GM12878 (cell line): ENCODE measurements around the gene TOX2. TPM values are rescaled to one million over a fixed set of nuclear protein-coding genes. Genes with fewer than 3 reads are reported as not detected.

ENCODE experiments used
- ATAC-seq: fragments of 200-7000 bp; cut with Tn5 transposase; 3 replicates; pipeline ENCODE4 v1.9.1; 2020; ENCODE audit warnings: mild to moderate bottlenecking, moderate library complexity
- BruUV-seq: library from RNA; stranded (reverse); fragments of 400-500 nt; replicated peaks from 2 replicates; lab custom pipeline; 2021; lab: Mats Ljungman, UMichigan
- CTCF ChIA-PET: fragments of 300-600 bp; sonication (Branson Sonifier 250); formaldehyde crosslinking; extraction: SDS; loops from one replicate; lab custom pipeline; 2021; ENCODE audit warnings: inconsistent platforms; lab: Yijun Ruan, JAX
- POLR2A ChIA-PET: fragments of 350-600 bp; formaldehyde crosslinking; extraction: SDS; loops from one replicate; lab custom pipeline; 2021; ENCODE audit warnings: inconsistent platforms; lab: Charles Lee
- RAD21 ChIA-PET: fragments of 300-600 bp; sonication (Branson Sonifier 250); formaldehyde crosslinking; loops from one replicate; lab custom pipeline; 2023; ENCODE audit warnings: antibody characterized with exemption; ENCODE audit not compliant: unreplicated experiment; lab: Charles Lee
- SMC1A ChIA-PET: fragments of 300-600 bp; sonication (Branson Sonifier 250); formaldehyde crosslinking; loops from one replicate; lab custom pipeline; 2023; ENCODE audit not compliant: unreplicated experiment, uncharacterized antibody; lab: Charles Lee
- DNase-seq: peaks from one replicate; pipeline ENCODE4 v3.0.0-alpha.2; 2011; ENCODE audit warnings: low read depth, low spot score
- FAIRE-seq: peaks from 3 replicates; lab custom pipeline; 2011; peaks lifted over from hg19 to GRCh38; lab: Jason Lieb, UNC
- H2AFZ ChIP-seq: 2 replicates; pipeline ENCODE4 v1.6.0; 2011; ENCODE audit warnings: low read depth, low read length, control low read depth; ENCODE audit not compliant: control insufficient read depth
- H3K27ac ChIP-seq: 2 replicates; pipeline ENCODE4 v1.5.1; 2011; ENCODE audit warnings: control low read depth; ENCODE audit not compliant: control insufficient read depth, insufficient read depth
- H3K27me3 ChIP-seq, 2 experiments: replicated peaks in 1 of 2; 2 replicates each; pipeline versions ENCODE4 v1.6.0 to v1.6.1; 2011; ENCODE audit warnings: low read length in 1 of 2; ENCODE audit not compliant: control insufficient read depth in 2 of 2, insufficient read depth in 2 of 2
- H3K36me3 ChIP-seq, 2 experiments: 2 replicates each; pipeline ENCODE4 v1.5.1; 2011; ENCODE audit warnings: low read length in 1 of 2; ENCODE audit not compliant: control insufficient read depth in 2 of 2, insufficient read depth in 2 of 2
- H3K4me1 ChIP-seq: 2 replicates; pipeline ENCODE4 v1.6.1; 2011; ENCODE audit warnings: mild to moderate bottlenecking, low read length, moderate library complexity, mixed read lengths; ENCODE audit not compliant: control insufficient read depth, insufficient read depth
- H3K4me2 ChIP-seq: 2 replicates; pipeline ENCODE4 v1.6.0; 2011; ENCODE audit warnings: control low read depth; ENCODE audit not compliant: control insufficient read depth, insufficient read depth
- H3K4me3 ChIP-seq: fragments of 200-600 bp; sonication (generic); 2 replicates; pipeline ENCODE4 v1.5.1; 2016
- H3K79me2 ChIP-seq: 2 replicates; pipeline ENCODE4 v1.6.0; 2011; ENCODE audit warnings: low read length; ENCODE audit not compliant: control insufficient read depth, insufficient read depth
- H3K9ac ChIP-seq: 2 replicates; pipeline ENCODE4 v1.8.0; 2011; ENCODE audit warnings: low read length, control low read depth, mixed read lengths; ENCODE audit not compliant: control insufficient read depth, insufficient read depth
- H3K9me3 ChIP-seq: replicated peaks from 3 replicates; pipeline ENCODE4 v1.5.1; 2011; ENCODE audit warnings: mild to moderate bottlenecking, low read length; ENCODE audit not compliant: control insufficient read depth, insufficient read depth
- H4K20me1 ChIP-seq: 2 replicates; pipeline ENCODE4 v1.6.0; 2011; ENCODE audit not compliant: control insufficient read depth, insufficient read depth
- BHLHE40 ChIP-seq, 2 experiments: fragments of 450-650 bp in 1 of 2; IDR thresholded peaks; 2 replicates each; pipeline ENCODE4 v1.6.1; 2011 to 2017; ENCODE audit warnings: low read depth in 2 of 2, borderline replicate concordance in 1 of 2, improper control_type of control experiment in 1 of 2, low read length in 1 of 2, mild to moderate bottlenecking in 1 of 2
- CUX1 ChIP-seq: IDR thresholded peaks from 2 replicates; pipeline ENCODE4 v1.6.1; 2012; ENCODE audit warnings: improper control_type of control experiment, low read depth, low read length; ENCODE audit not compliant: insufficient replicate concordance
- DPF2 ChIP-seq: fragments of 450-650 bp; IDR thresholded peaks from 2 replicates; pipeline ENCODE4 v1.6.1; 2017; ENCODE audit warnings: mild to moderate bottlenecking
- ETV6 ChIP-seq, 2 experiments: fragments of 450-650 bp in 1 of 2; IDR thresholded peaks in 1 of 2; conservative IDR thresholded peaks in 1 of 2; 2 replicates each; pipeline ENCODE4 v1.6.1; 2014; ENCODE audit warnings: antibody characterized with exemption in 1 of 2, borderline replicate concordance in 1 of 2, low read depth in 1 of 2, mild to moderate bottlenecking in 1 of 2, moderate library complexity in 1 of 2
- FOS ChIP-seq: IDR thresholded peaks from 3 replicates; pipeline ENCODE4 v1.6.1; 2011; ENCODE audit warnings: borderline replicate concordance; ENCODE audit not compliant: insufficient read length; ENCODE audit errors: extremely low read depth
- HCFC1 ChIP-seq: fragments of 150-350 bp; IDR thresholded peaks from 2 replicates; pipeline ENCODE4 v1.6.1; 2014; ENCODE audit warnings: low read length
- HSF1 ChIP-seq: fragments of 150-350 bp; IDR thresholded peaks from 2 replicates; pipeline ENCODE4 v1.6.1; 2014; ENCODE audit warnings: mild to moderate bottlenecking, low read depth, low read length
- MYB ChIP-seq: fragments of 150-350 bp; IDR thresholded peaks from 2 replicates; pipeline ENCODE4 v1.6.1; 2014; ENCODE audit warnings: mild to moderate bottlenecking, low read depth, low read length, borderline replicate concordance
- NBN ChIP-seq: fragments of 450-650 bp; IDR thresholded peaks from 2 replicates; pipeline ENCODE4 v1.6.1; 2016
- NR2C2 ChIP-seq: IDR thresholded peaks from 2 replicates; pipeline ENCODE4 v1.6.1; 2011; ENCODE audit warnings: borderline replicate concordance, low read depth; ENCODE audit not compliant: control insufficient read depth, insufficient read length
- RAD51 ChIP-seq: fragments of 450-650 bp; IDR thresholded peaks from 2 replicates; pipeline ENCODE4 v1.6.1; 2016; ENCODE audit warnings: moderate library complexity, mild to moderate bottlenecking, inconsistent platforms
- RELA ChIP-seq: fragments of 450-650 bp; IDR thresholded peaks from 2 replicates; pipeline ENCODE4 v1.8.0; 2014; ENCODE audit warnings: borderline replicate concordance; ENCODE audit not compliant: partially characterized antibody
- SRF ChIP-seq, 2 experiments: IDR thresholded peaks; 2 replicates each; pipeline ENCODE4 v1.6.1; 2011; ENCODE audit warnings: low read depth in 2 of 2, low read length in 2 of 2, mild to moderate bottlenecking in 1 of 2, moderate library complexity in 1 of 2
- ZNF274 ChIP-seq: IDR thresholded peaks from one replicate; pipeline ENCODE4 v1.8.0; 2011; ENCODE audit not compliant: insufficient read length, insufficient read depth
- ZNF384 ChIP-seq: IDR thresholded peaks from 2 replicates; pipeline ENCODE4 v1.6.1; 2012; ENCODE audit warnings: low read depth, mild to moderate bottlenecking, low read length, improper control_type of control experiment, borderline replicate concordance
- ZNF622 ChIP-seq: fragments of 450-650 bp; IDR thresholded peaks from 2 replicates; pipeline ENCODE4 v1.6.1; 2017; ENCODE audit warnings: mild to moderate bottlenecking, inconsistent platforms
- WGBS: methylation state at CpG from one replicate; pipeline ENCODE4 v1.1.6; 2016; ENCODE audit warnings: low lambda C conversion rate; ENCODE audit not compliant: insufficient replicate concordance, insufficient coverage; ENCODE audit errors: missing lambda C conversion rate; 5-methylcytosine and 5-hydroxymethylcytosine counted together
- in situ Hi-C: fragments of 300-500 bp; cut with MboI; formaldehyde crosslinking; loops from 9 replicates; pipeline ENCODE4 v1.14.3; 2018; ENCODE audit warnings: mixed read lengths
- intact Hi-C: fragments of 100-400 bp; cut with micrococcal nuclease; formaldehyde crosslinking; loops from one replicate; pipeline ENCODE4 v1.14.2; 2022; ENCODE audit not compliant: unreplicated experiment
- polyA plus RNA-seq, 11 experiments: library from polyadenylated mRNA; depleted of rRNA in 4 of 11; unstranded in 6 of 11; stranded (reverse) in 5 of 11; fragments of >200 nt; fragmentation: Nextera tagmentation in 4 of 11; fragmentation: Illumina TruSeq in 1 of 11; extraction: Ambion mirVana in 4 of 11; extraction: Trizol in 1 of 11; gene quantifications; 1 replicate in 1 of 11; 2 replicates in 10 of 11; pipeline versions ENCODE4 v1.2.1 to v1.2.3, GENCODE V29; 2011 to 2016; ENCODE audit warnings: inconsistent platforms in 2 of 11, missing spikeins in 2 of 11, low read depth in 1 of 11
- total RNA-seq, 4 experiments: library from RNA; depleted of rRNA in 3 of 4; stranded (reverse); fragments of >200 nt in 3 of 4; fragmentation: Illumina TruSeq in 1 of 4; extraction: Trizol in 1 of 4; gene quantifications; 2 replicates each; pipeline versions ENCODE4 v1.2.1 to v1.2.3, GENCODE V29; 2013 to 2021

Gene TOX2
- total and polyA plus RNA-seq, 10 of the 15 experiments (the other 5 are each of a cell fraction or from before 2014, with no cell fraction given) = 2.6 to 40.5 (median 7.9) TPM

GRCh38 chr20:43941476-43942200 is 27.0 kb downstream of the TOX2 start:
- BruUV-seq = no TSS peak
- ATAC-seq = peak; percentile 80
- intact Hi-C loops (no loop called here), in situ Hi-C loops (no loop called here)
- peak overlapping the region; percentile 84 for H3K27ac ChIP-seq
- H3K36me3 ChIP-seq = no peaks in the 10 kb centered on the region; a peak in 1 of 4 replicates
- ChIA-PET RAD21 (interaction anchor here (0.6 to 6.3 kb wide), 23 partner anchors 9 to 191 kb away, joined by 3 to 63 read pairs (median 7); no protein-coding TSS in a partner anchor), SMC1A (interaction anchor here (0.8 to 11.0 kb wide), 20 partner anchors 9 to 205 kb away, joined by 3 to 111 read pairs (median 9); no protein-coding TSS in a partner anchor), CTCF (interaction anchor here (0.6 to 8.7 kb wide), 10 partner anchors 9 to 191 kb away, joined by 3 to 69 read pairs (median 6); no protein-coding TSS in a partner anchor), POLR2A (interaction anchor here (0.6 to 5.0 kb wide), 11 partner anchors 12 to 191 kb away, joined by 3 to 36 read pairs (median 4); no protein-coding TSS in a partner anchor)
- no peaks in the 10 kb centered on the region for H4K20me1 ChIP-seq
- 71% methylated on average over 10 of the region's 10 CpGs for WGBS
- no peaks in the 10 kb centered on the region for H3K9me3 ChIP-seq
- FAIRE-seq = no peak
- no peaks in the 10 kb centered on the region for H3K27me3 ChIP-seq
- peak overlapping the region; percentile 66 for H3K4me2 ChIP-seq
- no peak for DNase-seq
- H2AFZ ChIP-seq = peak overlapping the region; percentile 4; the same call in 1 of the 2 replicates
- H3K79me2 ChIP-seq = no peaks in the 10 kb centered on the region; the same call in 1 of the 2 replicates
- H3K4me3 ChIP-seq = peak overlapping the region; percentile 22; the same call in 1 of the 2 replicates
- peaks cover 20% of the 10 kb centered on the region for H3K4me1 ChIP-seq
- H3K9ac ChIP-seq = peak overlapping the region; percentile 41; the same call in 1 of the 2 replicates
- TF ChIP-seq FOS = no peak
- no peak for TF ChIP-seq MYB
- no peak for TF ChIP-seq CUX1
- TF ChIP-seq ZNF384 = no peak
- TF ChIP-seq RELA = no peak
- no peak for TF ChIP-seq HCFC1
- no peak for TF ChIP-seq RAD51
- no peak for TF ChIP-seq BHLHE40 (IDR thresholded peaks at IDR 0.05; ENCODE audit: borderline replicate concordance in 1 of 2, low read depth in 2 of 2, low read length in 1 of 2)
- no peak; the same call in 1 of the 2 replicates for TF ChIP-seq NBN
- TF ChIP-seq ETV6 (conservative IDR thresholded peaks at IDR 0.05 in 1 of 2, IDR thresholded peaks at IDR 0.05 in 1 of 2; ENCODE audit: borderline replicate concordance in 1 of 2, low read depth in 1 of 2) = no peak
- TF ChIP-seq SRF (IDR thresholded peaks at IDR 0.05; ENCODE audit: low read depth in 2 of 2, low read length in 2 of 2) = no peak
- TF ChIP-seq NR2C2 = no peak
- TF ChIP-seq ZNF622 = no peak
- TF ChIP-seq HSF1 = no peak
- TF ChIP-seq DPF2 = peak; percentile 46; the same call in 1 of the 2 replicates
- TF ChIP-seq ZNF274 = no peak
